IPS DF 6.9 (cell line): Measurements from ENCODE around the gene PTPRN2.

Experiments
- DNase-seq: peaks from one replicate; pipeline ENCODE4 v3.0.0-alpha.2; 2013; ENCODE audit warnings: low read depth, low spot score
- H3K27ac ChIP-seq: one replicate; pipeline ENCODE4 v1.5.1; 2013; ENCODE audit warnings: low read length, control low read depth
- H3K27me3 ChIP-seq: 2 replicates; pipeline ENCODE4 v1.6.1; 2013; ENCODE audit warnings: mild to moderate bottlenecking, low read length; ENCODE audit not compliant: control insufficient read depth, insufficient read depth
- H3K36me3 ChIP-seq: 2 replicates; pipeline ENCODE4 v1.6.1; 2013; ENCODE audit warnings: low read length; ENCODE audit not compliant: control insufficient read depth, insufficient read depth
- H3K4me1 ChIP-seq: 2 replicates; pipeline ENCODE4 v1.6.1; 2013; ENCODE audit warnings: low read length; ENCODE audit not compliant: control insufficient read depth, insufficient read depth
- H3K4me3 ChIP-seq: 2 replicates; pipeline ENCODE4 v1.5.1; 2013; ENCODE audit warnings: mild to moderate bottlenecking, low read length
- H3K9me3 ChIP-seq: 2 replicates; pipeline ENCODE4 v1.6.1; 2013; ENCODE audit warnings: low read length, inconsistent platforms; ENCODE audit not compliant: control insufficient read depth, insufficient read depth
- WGBS: extraction: QIAGEN DNeasy Blood & Tissue Kit; methylation state at CpG from one replicate; pipeline ENCODE4 v1.1.7; 2013; ENCODE audit warnings: mixed read lengths, missing lambda C conversion rate; ENCODE audit not compliant: insufficient read length, insufficient coverage; 5-methylcytosine and 5-hydroxymethylcytosine counted together

Gene PTPRN2

GRCh38 chr7:158368449-158368848, 219.2 kb downstream of the PTPRN2 start:
- no CpG with 5 or more reads among the region's 7 CpGs for WGBS
- Histone ChIP-seq H3K9me3 (peaks cover 35% of the 10 kb centered on the region), H3K27ac (no peak overlapping the region), H3K36me3 (no peaks in the 10 kb centered on the region), H3K4me3 (no peak overlapping the region), H3K4me1 (no peaks in the 10 kb centered on the region), H3K27me3 (no peaks in the 10 kb centered on the region)
- DNase-seq: no peak

- no peak for DNase-seq
- H3K27ac ChIP-seq: no peak overlapping the region
- no peaks in the 10 kb centered on the region for H3K27me3 ChIP-seq
- H3K4me1 ChIP-seq: no peaks in the 10 kb centered on the region
- H3K9me3 ChIP-seq: peaks cover 39% of the 10 kb centered on the region
- H3K4me3 ChIP-seq: no peak overlapping the region
- H3K36me3 ChIP-seq: no peaks in the 10 kb centered on the region
- no CpG with 5 or more reads among the region's 3 CpGs for WGBS
Measured at GRCh38 chr7:158367634-158367982, 220.0 kb downstream of the PTPRN2 start.

- Histone ChIP-seq H3K27me3 (no peaks in the 10 kb centered on the region), H3K4me3 (no peak overlapping the region), H3K27ac (no peak overlapping the region), H3K36me3 (no peaks in the 10 kb centered on the region), H3K4me1 (no peaks in the 10 kb centered on the region), H3K9me3 (peaks cover 40% of the 10 kb centered on the region)
- no peak for DNase-seq
- no CpG with 5 or more reads among the region's 19 CpGs for WGBS
Measured at GRCh38 chr7:158366916-158367633, 220.5 kb downstream of the PTPRN2 start.

GRCh38 chr7:158366346-158366745, 221.3 kb downstream of the PTPRN2 start:
- WGBS: no CpG with 5 or more reads among the region's 19 CpGs
- no peak overlapping the region for H3K27ac ChIP-seq
- DNase-seq: no peak
- no peaks in the 10 kb centered on the region for H3K27me3 ChIP-seq
- H3K9me3 ChIP-seq: peaks cover 43% of the 10 kb centered on the region
- H3K4me3 ChIP-seq: no peak overlapping the region
- no peaks in the 10 kb centered on the region for H3K36me3 ChIP-seq
- no peaks in the 10 kb centered on the region for H3K4me1 ChIP-seq

- H3K27me3 ChIP-seq: no peaks in the 10 kb centered on the region
- DNase-seq: no peak
- no peak overlapping the region for H3K4me3 ChIP-seq
- no peak overlapping the region for H3K27ac ChIP-seq
- no peaks in the 10 kb centered on the region for H3K4me1 ChIP-seq
- no CpG with 5 or more reads among the region's 14 CpGs for WGBS
- H3K9me3 ChIP-seq: peaks cover 47% of the 10 kb centered on the region
- no peaks in the 10 kb centered on the region for H3K36me3 ChIP-seq
Measured at GRCh38 chr7:158365267-158365666, 222.4 kb downstream of the PTPRN2 start.

GRCh38 chr7:158364451-158364850, 223.2 kb downstream of the PTPRN2 start:
- no peak for DNase-seq
- Histone ChIP-seq H3K4me1 (no peaks in the 10 kb centered on the region), H3K27me3 (no peaks in the 10 kb centered on the region), H3K9me3 (peaks cover 44% of the 10 kb centered on the region), H3K36me3 (no peaks in the 10 kb centered on the region), H3K4me3 (no peak overlapping the region), H3K27ac (no peak overlapping the region)
- no CpG with 5 or more reads among the region's 8 CpGs for WGBS

DNA sequence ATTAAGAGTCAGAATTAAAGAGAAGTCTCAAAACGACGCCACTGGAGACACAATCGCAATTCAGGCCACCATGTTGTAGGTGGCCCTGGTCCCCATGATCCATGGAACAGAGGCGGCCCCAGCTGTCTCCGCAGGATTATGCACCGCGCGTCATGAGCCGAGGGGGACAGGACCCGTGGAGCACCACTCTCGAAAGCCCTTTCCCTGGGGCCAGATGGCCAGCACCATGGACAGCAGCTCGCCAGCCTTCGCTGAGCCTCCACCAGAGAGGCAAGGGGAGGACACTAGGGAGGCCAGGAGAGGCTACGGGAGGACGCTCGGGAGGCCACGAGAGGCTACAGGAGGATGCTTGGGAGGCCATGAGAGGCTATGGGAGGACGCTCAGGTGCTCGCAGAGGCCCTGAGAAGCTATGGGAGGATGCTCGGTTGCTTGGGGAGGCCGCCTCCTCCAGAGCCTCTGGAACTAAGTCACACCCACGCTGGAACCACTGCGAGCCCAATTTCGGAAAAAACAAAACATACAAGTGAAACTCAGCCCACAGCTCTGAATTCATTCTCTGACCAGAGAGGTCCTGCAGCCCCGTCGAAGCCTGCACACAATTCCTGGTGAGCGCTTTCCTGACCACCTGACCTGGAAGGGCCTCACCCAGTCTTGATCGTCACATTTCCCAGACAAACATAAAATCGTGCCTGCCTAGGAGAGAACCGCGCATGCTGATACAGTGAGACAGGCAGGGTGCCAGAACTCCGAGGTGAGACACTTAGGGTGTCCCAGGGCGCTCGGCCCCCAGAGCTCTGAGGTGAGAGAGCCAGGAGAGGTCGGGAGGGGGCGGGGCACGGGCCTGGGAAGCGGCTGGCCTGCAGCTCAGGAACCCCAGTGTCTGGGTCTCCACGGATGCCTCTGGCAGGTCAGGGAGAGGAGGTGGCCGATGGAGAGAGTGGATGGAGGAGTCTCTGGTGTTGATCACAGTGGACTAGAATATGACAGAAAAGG, 224.4 kb downstream of the PTPRN2 start:
- no peak for DNase-seq
- Histone ChIP-seq H3K4me1 (no peaks in the 10 kb centered on the region), H3K9me3 (peaks cover 42% of the 10 kb centered on the region), H3K27me3 (no peaks in the 10 kb centered on the region), H3K36me3 (no peaks in the 10 kb centered on the region), H3K4me3 (no peak overlapping the region), H3K27ac (no peak overlapping the region)
- WGBS: no CpG with 5 or more reads among the region's 40 CpGs

DNA sequence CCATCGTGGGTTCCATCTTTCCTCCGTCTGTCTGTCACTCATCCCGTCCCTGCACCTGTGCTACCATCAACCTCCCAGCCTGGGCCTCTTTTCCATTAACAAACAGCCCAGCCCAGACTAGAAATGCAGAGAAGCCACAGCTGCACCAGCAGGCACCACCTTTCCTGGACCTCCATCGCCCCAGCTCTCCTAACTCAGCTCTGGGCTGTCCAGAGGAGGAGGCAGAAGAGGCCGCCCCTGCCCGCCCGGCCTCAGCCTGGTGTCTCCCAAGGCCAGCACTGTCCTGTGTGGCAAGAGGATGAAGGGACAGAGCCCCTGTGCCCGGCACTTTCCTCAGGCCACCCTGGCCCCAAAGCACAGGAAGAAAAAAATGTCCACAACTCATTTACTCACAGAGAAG, 225.6 kb downstream of the PTPRN2 start:
- H3K9me3 ChIP-seq: peaks cover 45% of the 10 kb centered on the region
- no peaks in the 10 kb centered on the region for H3K27me3 ChIP-seq
- WGBS: no CpG with 5 or more reads among the region's 8 CpGs
- H3K4me3 ChIP-seq: no peak overlapping the region
- no peak for DNase-seq
- no peak overlapping the region for H3K27ac ChIP-seq
- H3K4me1 ChIP-seq: no peaks in the 10 kb centered on the region
- no peaks in the 10 kb centered on the region; the same call in 1 of the 2 replicates for H3K36me3 ChIP-seq

DNA sequence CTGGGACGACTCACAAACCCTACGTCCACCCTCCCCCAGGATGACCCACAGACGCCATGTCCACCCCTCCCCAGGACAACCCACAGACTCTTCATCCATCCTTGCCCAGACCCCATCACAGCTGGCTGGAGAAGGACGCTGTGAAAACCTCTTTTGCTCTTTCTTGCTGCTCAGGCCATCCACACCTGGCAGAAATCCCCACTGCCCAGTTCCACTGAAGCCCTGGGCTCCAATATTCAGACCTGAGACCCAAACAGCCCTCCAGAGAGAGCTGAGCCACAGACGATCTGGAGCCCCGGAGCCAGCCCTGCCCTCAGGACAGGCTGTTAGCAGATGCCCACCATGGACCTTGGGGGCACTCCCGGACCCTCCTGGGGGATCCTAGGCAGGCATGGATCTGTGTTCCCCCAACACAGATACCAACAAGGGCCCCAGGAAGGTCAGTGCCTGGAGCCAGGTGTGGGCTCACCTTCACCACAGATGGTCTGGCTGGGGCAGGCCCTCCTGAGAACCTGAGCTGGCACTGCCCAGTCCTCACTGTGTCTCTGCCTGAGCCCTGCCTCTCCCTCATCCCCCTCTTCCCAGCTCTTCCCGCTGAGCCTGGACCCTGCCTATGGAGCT, 226.2 kb downstream of the PTPRN2 start:
- no CpG with 5 or more reads among the region's 8 CpGs for WGBS
- H3K36me3 ChIP-seq: no peaks in the 10 kb centered on the region; the same call in 1 of the 2 replicates
- H3K27ac ChIP-seq: no peak overlapping the region
- no peaks in the 10 kb centered on the region for H3K4me1 ChIP-seq
- H3K9me3 ChIP-seq: peaks cover 46% of the 10 kb centered on the region
- H3K27me3 ChIP-seq: no peaks in the 10 kb centered on the region
- no peak overlapping the region for H3K4me3 ChIP-seq
- no peak for DNase-seq

DNA sequence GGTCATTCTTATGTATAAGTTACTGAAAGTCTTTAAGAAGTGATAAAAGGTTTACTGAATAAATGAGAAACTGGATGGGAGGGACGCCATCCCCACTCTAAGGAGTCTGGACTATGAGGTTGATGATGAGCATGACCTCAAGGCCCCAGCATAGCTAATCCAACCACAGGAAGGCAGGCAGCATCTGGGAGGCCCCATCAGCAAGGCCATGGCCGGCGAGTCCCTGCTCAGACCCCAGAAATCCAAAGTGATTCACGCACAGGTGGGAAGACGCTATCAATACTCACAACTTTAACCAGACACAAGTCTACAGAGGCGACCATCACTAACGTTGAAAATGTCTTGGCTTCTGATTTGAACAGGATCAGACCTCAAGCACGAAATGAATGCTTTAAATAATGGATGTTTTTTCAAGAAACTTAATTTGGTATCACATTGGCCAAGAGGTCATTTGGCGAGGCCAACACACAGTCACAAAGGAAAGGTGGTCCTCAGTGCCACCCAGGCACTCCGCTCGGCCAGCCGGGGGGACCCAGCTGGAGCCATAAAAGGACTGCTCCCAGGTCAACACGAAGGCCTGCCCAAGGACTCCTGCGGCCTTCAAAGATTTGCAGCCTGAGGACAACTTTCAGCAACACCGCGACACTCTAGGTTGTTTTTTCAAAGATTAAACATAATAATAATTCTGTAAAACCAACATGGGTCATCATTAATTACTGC, 228.5 kb downstream of the PTPRN2 start:
- no peaks in the 10 kb centered on the region for H3K4me1 ChIP-seq
- WGBS: no CpG with 5 or more reads among the region's 16 CpGs
- DNase-seq: no peak
- peaks cover 39% of the 10 kb centered on the region for H3K9me3 ChIP-seq
- H3K27ac ChIP-seq: no peak overlapping the region
- H3K4me3 ChIP-seq: no peak overlapping the region
- no peaks in the 10 kb centered on the region; the same call in 1 of the 2 replicates for H3K36me3 ChIP-seq
- H3K27me3 ChIP-seq: no peaks in the 10 kb centered on the region
